NCI-H1417 treated with DMSO at 0.1 percent for 48 hours (cell line): ENCODE measurements around the gene CAPN15.

ENCODE experiments used
- DNase-seq: peaks from one replicate; lab custom pipeline; 2025; lab: John Stamatoyannopoulos, UW

CAPN15 gene

GRCh38 chr16:546909-547770 lies 19.6 kb downstream of the CAPN15 start:
- DNase-seq = no peak

GRCh38 chr16:548586-548985 lies 21.1 kb downstream of the CAPN15 start:
- no peak for DNase-seq

GRCh38 chr16:549544-550263 lies 22.2 kb downstream of the CAPN15 start:
- no peak for DNase-seq

GRCh38 chr16:551210-551609 lies 23.7 kb downstream of the CAPN15 start:
- DNase-seq = no peak

- no peak for DNase-seq
Measured at GRCh38 chr16:552171-552570, 24.7 kb downstream of the CAPN15 start.

GRCh38 chr16:553601-554296 lies 26.2 kb downstream of the CAPN15 start:
- no peak for DNase-seq

GRCh38 chr16:554297-554621 lies 26.7 kb downstream of the CAPN15 start:
- DNase-seq = no peak

- no peak for DNase-seq
Measured at GRCh38 chr16:554640-555365, 27.3 kb downstream of the CAPN15 start.

GRCh38 chr16:555528-556473 lies 28.3 kb downstream of the CAPN15 start:
- no peak for DNase-seq

- no peak for DNase-seq
Measured at GRCh38 chr16:556474-557173, 29.1 kb downstream of the CAPN15 start.

- no peak for DNase-seq
Measured at GRCh38 chr16:557463-558297, 30.2 kb downstream of the CAPN15 start.

GRCh38 chr16:558298-559020 lies 30.9 kb downstream of the CAPN15 start:
- DNase-seq = no peak

- no peak for DNase-seq
Measured at GRCh38 chr16:559021-559380, 31.5 kb downstream of the CAPN15 start.

- no peak for DNase-seq
Measured at GRCh38 chr16:559411-560203, 32.1 kb downstream of the CAPN15 start.

- DNase-seq = no peak
Measured at GRCh38 chr16:560204-560700, 32.7 kb downstream of the CAPN15 start, which contains the start of gene PRR35. PRR35 (plus strand) TSS chr16:560394; CDS start chr16:563295, 2,901 bp downstream.

GRCh38 chr16:560701-561412 lies 33.3 kb downstream of the CAPN15 start:
- no peak for DNase-seq

- DNase-seq = no peak
Measured at GRCh38 chr16:561413-561794, 33.9 kb downstream of the CAPN15 start.
